Activated B cell treated with CpG ODN at 0.5 μM for 24 hours (primary cell): ENCODE measurements around the gene NFATC3. TPM values are rescaled to one million over a fixed set of nuclear protein-coding genes. Genes with fewer than 3 reads are reported as not detected.
A peak's percentile ranks its signal among the peaks of the same experiment; 100 is the strongest.

Source experiments
- ATAC-seq: fragments of 200-7000 bp; cut with Tn5 transposase; one replicate; pipeline ENCODE4 v1.10.0; 2021; ENCODE audit warnings: low read depth, mild to moderate bottlenecking, moderate library complexity
- CTCF ChIA-PET: fragments of 350-600 bp; sonication (Branson Sonifier 250); formaldehyde crosslinking; loops from one replicate; lab custom pipeline; 2021; ENCODE audit warnings: antibody characterized with exemption; lab: Charles Lee
- POLR2A ChIA-PET: fragments of 350-600 bp; sonication (Branson Sonifier 250); formaldehyde crosslinking; loops from one replicate; lab custom pipeline; 2021; ENCODE audit warnings: antibody characterized with exemption; lab: Charles Lee
- DNase-seq: peaks from one replicate; pipeline ENCODE4 v3.0.0; 2022
- H3K27ac Mint-ChIP-seq: one replicate; pipeline ENCODE4 v1.8.0; 2020; ENCODE audit warnings: mixed read lengths
- H3K27me3 Mint-ChIP-seq: one replicate; pipeline ENCODE4 v1.8.0; 2021; ENCODE audit warnings: mixed read lengths
- H3K36me3 Mint-ChIP-seq: one replicate; pipeline ENCODE4 v1.8.0; 2021; ENCODE audit warnings: low read depth, mixed read lengths
- H3K4me1 Mint-ChIP-seq: one replicate; pipeline ENCODE4 v1.8.0; 2021; ENCODE audit warnings: mixed read lengths
- H3K4me3 Mint-ChIP-seq: one replicate; pipeline ENCODE4 v1.8.0; 2020; ENCODE audit warnings: mild to moderate bottlenecking, mixed read lengths
- H3K9me3 Mint-ChIP-seq: one replicate; pipeline ENCODE4 v1.8.0; 2020; ENCODE audit warnings: mixed read lengths
- intact Hi-C: fragments of 100-400 bp; cut with micrococcal nuclease; formaldehyde crosslinking; loops from one replicate; pipeline ENCODE4 v1.15.1; 2024
- total RNA-seq: library from RNA; stranded (reverse); gene quantifications from 2 replicates; pipeline ENCODE4 v1.2.3, GENCODE V29; 2022
- TF ChIP-seq, protein P1 (sequence below): fragments of 200-600 bp; IDR thresholded peaks from one replicate; pipeline ENCODE4 v1.8.0; 2022; ENCODE audit warnings: antibody characterized with exemption, mild to moderate bottlenecking

Gene NFATC3
- total RNA-seq, 1 donor from 2014 or later = 72.0 TPM

DNA sequence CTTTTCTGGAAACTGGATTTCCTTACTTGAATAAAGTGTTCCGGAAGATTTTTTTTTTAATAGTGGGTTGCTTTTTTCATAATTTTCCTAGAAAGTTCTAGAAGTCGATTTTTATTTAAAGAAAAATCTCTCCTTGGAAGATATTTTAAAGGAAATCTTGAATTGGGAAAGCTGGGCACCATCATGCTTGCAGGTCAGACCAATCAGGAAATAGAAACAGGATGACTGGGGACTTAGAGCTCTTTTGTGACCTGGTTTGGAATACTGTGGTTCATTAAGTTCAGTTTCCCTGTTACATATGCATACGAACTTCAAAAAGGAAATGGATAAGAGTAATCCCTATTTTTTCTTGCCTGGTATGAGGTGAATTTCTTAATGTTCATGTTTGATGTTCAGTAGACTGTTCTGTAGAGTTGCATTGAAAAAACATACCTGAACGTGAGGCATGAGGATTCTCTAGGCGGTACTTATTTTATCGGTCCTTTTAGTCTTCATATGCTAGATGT, 1.2 kb downstream of the NFATC3 start:
- POLR2A ChIA-PET = interaction anchor here (0.5 to 6.1 kb wide), 6 partner anchors 14 to 306 kb away, joined by 3 to 211 read pairs (median 10); no protein-coding TSS in a partner anchor
- CTCF ChIA-PET = interaction anchor here (1.4 kb wide), 2 partner anchors 21 to 31 kb away, joined by 3 to 4 read pairs; no protein-coding TSS in a partner anchor
- Mint-ChIP-seq H3K9me3 (no peaks in the 10 kb centered on the region), H3K4me3 (peak overlapping the region; percentile 98), H3K36me3 (peaks cover 15% of the 10 kb centered on the region), H3K27me3 (no peaks in the 10 kb centered on the region), H3K27ac (peak overlapping the region; percentile 97), H3K4me1 (peaks cover 77% of the 10 kb centered on the region)
- TF ChIP-seq, protein P1, sequence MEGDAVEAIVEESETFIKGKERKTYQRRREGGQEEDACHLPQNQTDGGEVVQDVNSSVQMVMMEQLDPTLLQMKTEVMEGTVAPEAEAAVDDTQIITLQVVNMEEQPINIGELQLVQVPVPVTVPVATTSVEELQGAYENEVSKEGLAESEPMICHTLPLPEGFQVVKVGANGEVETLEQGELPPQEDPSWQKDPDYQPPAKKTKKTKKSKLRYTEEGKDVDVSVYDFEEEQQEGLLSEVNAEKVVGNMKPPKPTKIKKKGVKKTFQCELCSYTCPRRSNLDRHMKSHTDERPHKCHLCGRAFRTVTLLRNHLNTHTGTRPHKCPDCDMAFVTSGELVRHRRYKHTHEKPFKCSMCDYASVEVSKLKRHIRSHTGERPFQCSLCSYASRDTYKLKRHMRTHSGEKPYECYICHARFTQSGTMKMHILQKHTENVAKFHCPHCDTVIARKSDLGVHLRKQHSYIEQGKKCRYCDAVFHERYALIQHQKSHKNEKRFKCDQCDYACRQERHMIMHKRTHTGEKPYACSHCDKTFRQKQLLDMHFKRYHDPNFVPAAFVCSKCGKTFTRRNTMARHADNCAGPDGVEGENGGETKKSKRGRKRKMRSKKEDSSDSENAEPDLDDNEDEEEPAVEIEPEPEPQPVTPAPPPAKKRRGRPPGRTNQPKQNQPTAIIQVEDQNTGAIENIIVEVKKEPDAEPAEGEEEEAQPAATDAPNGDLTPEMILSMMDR = no peak
- DNase-seq (no peak), ATAC-seq (no peak)
- intact Hi-C loops = loop anchor here (10.0 kb wide), 1 partner anchor 1478 kb away; the partner anchor contains the start of gene NFAT5

DNA sequence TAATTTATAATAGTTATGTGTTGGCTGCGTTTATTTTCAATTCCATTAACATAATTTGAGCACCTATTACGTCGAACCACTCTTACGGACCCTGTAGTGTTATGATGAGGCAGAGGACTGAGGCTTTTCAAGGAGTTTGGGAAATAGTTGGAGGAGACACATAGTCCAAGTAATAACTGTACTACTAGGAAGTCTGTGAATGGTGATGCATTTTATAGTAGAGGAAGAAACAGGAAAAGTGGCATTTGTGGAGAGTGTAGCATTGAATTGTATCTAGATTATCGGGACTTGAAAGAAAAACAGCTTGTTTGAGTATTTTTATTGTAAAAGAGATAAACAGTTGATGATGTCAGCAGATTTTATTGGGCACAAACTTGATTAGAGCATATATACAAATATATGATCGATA, 1.7 kb downstream of the NFATC3 start:
- POLR2A ChIA-PET = interaction anchor here (0.5 to 6.1 kb wide), 3 partner anchors 15 to 306 kb away, joined by 3 to 211 read pairs (median 7); no protein-coding TSS in a partner anchor

DNA sequence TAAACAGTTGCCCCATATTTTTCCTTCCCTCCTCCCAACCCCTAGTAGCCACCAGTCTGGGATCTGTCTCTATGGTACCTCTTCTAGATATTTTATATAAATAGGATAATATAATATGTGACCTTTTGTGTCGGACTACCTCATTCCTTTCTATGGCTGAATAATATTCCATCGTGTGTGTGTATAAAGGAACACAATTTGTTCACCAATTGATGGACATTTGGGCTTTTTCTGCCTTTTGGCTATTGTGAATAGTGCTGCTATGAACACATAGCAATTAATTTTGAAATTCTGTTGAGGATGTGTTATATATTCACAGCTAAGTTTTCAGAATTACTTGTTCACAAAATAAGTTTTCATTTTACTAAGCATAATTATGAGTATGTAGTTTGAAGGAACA, 2.5 kb downstream of the NFATC3 start:
- no peak for DNase-seq
- Mint-ChIP-seq H3K4me1 (peaks cover 75% of the 10 kb centered on the region), H3K36me3 (peaks cover 8% of the 10 kb centered on the region), H3K4me3 (peak overlapping the region; percentile 59), H3K27ac (peak overlapping the region; percentile 65), H3K27me3 (no peaks in the 10 kb centered on the region), H3K9me3 (no peaks in the 10 kb centered on the region)
- intact Hi-C loops = loop anchor here (10.0 kb wide), 1 partner anchor 1477 kb away; the partner anchor contains the start of gene NFAT5
- TF ChIP-seq, protein P1 = no peak
- CTCF ChIA-PET = interaction anchor here (1.4 kb wide), 1 partner anchor 22 kb away, joined by 4 read pairs; no protein-coding TSS in a partner anchor
- no peak for ATAC-seq
- POLR2A ChIA-PET = interaction anchor here (1.3 to 6.1 kb wide), 2 partner anchors 13 to 15 kb away, joined by 5 to 211 read pairs; no protein-coding TSS in a partner anchor

More for the DNA sequence above, 1.7 kb downstream of the NFATC3 start:
- intact Hi-C loops = loop anchor here (10.0 kb wide), 1 partner anchor 1478 kb away; the partner anchor contains the start of gene NFAT5
- ATAC-seq = no peak
- H3K27me3 Mint-ChIP-seq = no peaks in the 10 kb centered on the region
- CTCF ChIA-PET = interaction anchor here (1.4 kb wide), 2 partner anchors 21 to 30 kb away, joined by 3 to 4 read pairs; no protein-coding TSS in a partner anchor
- H3K4me1 Mint-ChIP-seq = peaks cover 77% of the 10 kb centered on the region
- H3K36me3 Mint-ChIP-seq = peaks cover 10% of the 10 kb centered on the region
- no peaks in the 10 kb centered on the region for H3K9me3 Mint-ChIP-seq
- DNase-seq = no peak
- peak overlapping the region; percentile 97 for H3K27ac Mint-ChIP-seq
- TF ChIP-seq, protein P1 = no peak
- H3K4me3 Mint-ChIP-seq = peak overlapping the region; percentile 98

DNA sequence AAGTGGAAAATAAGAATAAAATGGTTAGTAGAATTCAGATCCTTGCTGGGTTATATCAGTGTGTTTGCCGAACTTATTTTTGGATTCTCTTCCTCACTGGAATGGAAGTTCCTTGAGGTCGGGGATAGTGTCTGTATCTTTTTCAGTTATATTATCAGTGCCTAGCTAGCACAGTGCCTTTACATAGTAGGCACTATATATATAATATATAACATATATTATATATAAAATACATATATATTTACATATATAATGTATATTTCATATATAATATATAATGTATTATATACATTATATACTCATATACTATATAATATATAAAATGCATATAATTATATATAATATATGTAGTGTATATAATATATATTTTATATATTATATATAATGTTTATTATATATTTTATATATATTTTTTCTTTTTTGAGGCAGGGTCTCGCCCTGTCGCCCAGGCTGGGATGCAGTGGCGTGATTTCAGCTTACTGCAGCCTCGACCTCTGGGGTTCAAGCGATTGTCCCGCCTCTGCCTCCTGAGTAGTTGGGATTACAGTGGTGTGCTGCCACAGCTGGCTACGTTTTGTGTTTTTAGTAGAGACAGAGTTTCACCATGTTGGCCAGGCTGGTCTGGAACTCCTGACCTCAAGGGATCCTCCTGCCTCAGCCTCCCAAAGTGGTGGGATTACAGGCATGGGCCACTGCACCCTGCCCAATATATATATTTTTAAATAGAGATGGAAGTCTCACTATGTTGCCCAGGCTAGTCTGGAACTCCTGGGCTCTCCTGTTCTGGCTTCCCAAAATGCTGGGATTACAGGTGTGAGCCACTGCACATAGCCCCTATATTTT, 3.2 kb downstream of the NFATC3 start:
- Mint-ChIP-seq H3K9me3 (no peaks in the 10 kb centered on the region), H3K27ac (peak overlapping the region; percentile 82), H3K36me3 (peaks cover 7% of the 10 kb centered on the region), H3K4me3 (peak overlapping the region; percentile 59), H3K4me1 (peaks cover 74% of the 10 kb centered on the region), H3K27me3 (no peaks in the 10 kb centered on the region)
- ChIA-PET POLR2A (interaction anchor here (0.5 to 1.3 kb wide), 2 partner anchors 14 to 24 kb away, joined by 3 to 5 read pairs; no protein-coding TSS in a partner anchor), CTCF (interaction anchor here (1.0 kb wide), 1 partner anchor 205 kb away, joined by 3 read pairs; no protein-coding TSS in a partner anchor)
- ATAC-seq (no peak), DNase-seq (no peak)
- TF ChIP-seq, protein P1 = no peak
- intact Hi-C loops = loop anchor here (10.0 kb wide), 1 partner anchor 1476 kb away; the partner anchor contains the start of gene NFAT5
